Neural progenitor cell (in vitro differentiated cells): ENCODE data around the gene VPS13D. TPM values are rescaled to one million over a fixed set of nuclear protein-coding genes. Genes with fewer than 3 reads are reported as not detected.

ENCODE experiments used
- DNase-seq: peaks from one replicate; pipeline ENCODE4 v3.0.0-alpha.2; 2016; ENCODE audit warnings: low spot score
- H2AFZ ChIP-seq: fragments of 200-600 bp; sonication (generic); replicated peaks from 2 replicates; pipeline ENCODE4 v1.6.1; 2016; ENCODE audit warnings: antibody characterized with exemption
- H3F3A ChIP-seq: fragments of 200-600 bp; sonication (generic); 2 replicates; pipeline ENCODE4 v1.6.1; 2016; ENCODE audit warnings: antibody characterized with exemption, low read depth
- H3K27ac ChIP-seq: fragments of 200-600 bp; sonication (generic); 2 replicates; pipeline ENCODE4 v1.5.1; 2016; ENCODE audit warnings: mild to moderate bottlenecking
- H3K27me3 ChIP-seq: fragments of 200-600 bp; sonication (generic); 2 replicates; pipeline ENCODE4 v1.6.1; 2016; ENCODE audit warnings: mild to moderate bottlenecking, moderate library complexity
- H3K36me3 ChIP-seq: fragments of 200-600 bp; sonication (generic); 2 replicates; pipeline ENCODE4 v1.5.1; 2016
- H3K4me1 ChIP-seq: fragments of 200-600 bp; sonication (generic); 2 replicates; pipeline ENCODE4 v1.6.1; 2016; ENCODE audit warnings: mixed run types
- H3K4me2 ChIP-seq: fragments of 200-600 bp; sonication (generic); 2 replicates; pipeline ENCODE4 v1.6.1; 2016
- H3K4me3 ChIP-seq: fragments of 200-600 bp; sonication (generic); 2 replicates; pipeline ENCODE4 v1.5.1; 2016
- H3K79me2 ChIP-seq: fragments of 200-600 bp; sonication (generic); 2 replicates; pipeline ENCODE4 v1.6.1; 2016; ENCODE audit warnings: low read depth
- H3K9ac ChIP-seq: fragments of 200-600 bp; sonication (generic); 2 replicates; pipeline ENCODE4 v1.6.1; 2016
- H3K9me3 ChIP-seq: fragments of 200-600 bp; sonication (generic); 2 replicates; pipeline ENCODE4 v1.5.1; 2016; ENCODE audit warnings: low read depth
- H4K20me1 ChIP-seq: fragments of 200-600 bp; sonication (generic); 2 replicates; pipeline ENCODE4 v1.6.1; 2016; ENCODE audit warnings: low read depth
- H3K27ac Mint-ChIP-seq: 3 replicates; pipeline ENCODE4 v1.8.0; 2021; ENCODE audit warnings: mixed read lengths
- H3K27me3 Mint-ChIP-seq: 2 replicates; pipeline ENCODE4 v1.8.0; 2022; ENCODE audit warnings: low read depth, mild to moderate bottlenecking, inconsistent platforms, moderate library complexity, mixed read lengths; ENCODE audit not compliant: insufficient read depth
- H3K36me3 Mint-ChIP-seq: 3 replicates; pipeline ENCODE4 v1.8.0; 2021; ENCODE audit warnings: mixed read lengths
- H3K4me1 Mint-ChIP-seq: 3 replicates; pipeline ENCODE4 v1.8.0; 2021; ENCODE audit warnings: mixed read lengths
- H3K4me3 Mint-ChIP-seq: 3 replicates; pipeline ENCODE4 v1.8.0; 2021; ENCODE audit warnings: mild to moderate bottlenecking, moderate library complexity, mixed read lengths
- H3K9me3 Mint-ChIP-seq: 3 replicates; pipeline ENCODE4 v1.8.0; 2020; ENCODE audit warnings: mixed read lengths
- EZH2 ChIP-seq: fragments of 200-600 bp; sonication (generic); IDR thresholded peaks from 2 replicates; pipeline ENCODE4 v1.6.1; 2017; ENCODE audit warnings: antibody characterized with exemption, mild to moderate bottlenecking, moderate library complexity
- EZH2phosphoT487 ChIP-seq: fragments of 200-600 bp; sonication (generic); IDR thresholded peaks from 2 replicates; pipeline ENCODE4 v1.6.1; 2017; ENCODE audit warnings: antibody characterized with exemption
- total RNA-seq: library from RNA; depleted of rRNA; stranded (reverse); fragments of >200 nt; gene quantifications from 2 replicates; pipeline ENCODE4 v1.2.3, GENCODE V29; 2015; ENCODE audit warnings: low replicate concordance
- TF ChIP-seq, protein P1 (sequence below): fragments of 200-600 bp; sonication (generic); IDR thresholded peaks from 2 replicates; pipeline ENCODE4 v1.5.1; 2017; ENCODE audit warnings: antibody characterized with exemption, mild to moderate bottlenecking

VPS13D gene
- total RNA-seq, 1 donor from 2014 or later: 16.4 TPM

- Histone ChIP-seq H4K20me1 (no peaks in the 10 kb centered on the region), H3F3A (no peaks in the 10 kb centered on the region), H3K4me2 (no peak overlapping the region), H2AFZ (no peak overlapping the region), H3K9me3 (no peaks in the 10 kb centered on the region), H3K36me3 (no peaks in the 10 kb centered on the region), H3K27ac (no peak overlapping the region), H3K79me2 (no peaks in the 10 kb centered on the region), H3K4me3 (no peak overlapping the region), H3K4me1 (peaks cover 15% of the 10 kb centered on the region), H3K27me3 (no peaks in the 10 kb centered on the region), H3K9ac (no peak overlapping the region)
- DNase-seq: no peak
- Mint-ChIP-seq H3K27ac (no peak overlapping the region), H3K27me3 (peaks cover 4% of the 10 kb centered on the region), H3K36me3 (peaks cover 6% of the 10 kb centered on the region), H3K4me1 (peaks cover 16% of the 10 kb centered on the region), H3K4me3 (no peak overlapping the region), H3K9me3 (no peaks in the 10 kb centered on the region)
- TF ChIP-seq EZH2phosphoT487: no peak
- TF ChIP-seq, protein P1, sequence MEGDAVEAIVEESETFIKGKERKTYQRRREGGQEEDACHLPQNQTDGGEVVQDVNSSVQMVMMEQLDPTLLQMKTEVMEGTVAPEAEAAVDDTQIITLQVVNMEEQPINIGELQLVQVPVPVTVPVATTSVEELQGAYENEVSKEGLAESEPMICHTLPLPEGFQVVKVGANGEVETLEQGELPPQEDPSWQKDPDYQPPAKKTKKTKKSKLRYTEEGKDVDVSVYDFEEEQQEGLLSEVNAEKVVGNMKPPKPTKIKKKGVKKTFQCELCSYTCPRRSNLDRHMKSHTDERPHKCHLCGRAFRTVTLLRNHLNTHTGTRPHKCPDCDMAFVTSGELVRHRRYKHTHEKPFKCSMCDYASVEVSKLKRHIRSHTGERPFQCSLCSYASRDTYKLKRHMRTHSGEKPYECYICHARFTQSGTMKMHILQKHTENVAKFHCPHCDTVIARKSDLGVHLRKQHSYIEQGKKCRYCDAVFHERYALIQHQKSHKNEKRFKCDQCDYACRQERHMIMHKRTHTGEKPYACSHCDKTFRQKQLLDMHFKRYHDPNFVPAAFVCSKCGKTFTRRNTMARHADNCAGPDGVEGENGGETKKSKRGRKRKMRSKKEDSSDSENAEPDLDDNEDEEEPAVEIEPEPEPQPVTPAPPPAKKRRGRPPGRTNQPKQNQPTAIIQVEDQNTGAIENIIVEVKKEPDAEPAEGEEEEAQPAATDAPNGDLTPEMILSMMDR: no peak
- TF ChIP-seq EZH2: no peak
These were observed 246.1 kb downstream of the VPS13D start for GRCh38 chr1:12475947-12476346.

DNA sequence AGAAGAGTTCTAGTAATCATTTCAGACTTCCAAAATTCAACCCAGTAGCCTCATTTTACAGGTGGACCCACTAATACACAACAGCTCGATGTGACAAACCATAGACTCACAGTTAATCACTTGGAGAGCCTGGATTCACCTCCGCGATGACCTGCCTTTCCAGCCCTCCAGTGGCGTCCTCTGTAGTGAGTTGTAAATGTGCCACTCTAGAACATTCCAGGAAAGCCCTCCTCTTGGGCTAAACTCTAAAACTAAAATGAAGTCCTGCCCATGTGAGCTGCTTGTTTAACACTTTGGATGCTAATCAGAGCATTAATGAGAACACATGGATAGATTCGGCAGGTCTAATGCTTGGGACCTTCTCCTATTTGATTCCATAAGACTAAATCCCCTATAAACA lies 247.5 kb downstream of the VPS13D start:
- H4K20me1 ChIP-seq: no peaks in the 10 kb centered on the region
- Mint-ChIP-seq H3K27ac (no peak overlapping the region), H3K4me1 (peaks cover 18% of the 10 kb centered on the region), H3K4me3 (no peak overlapping the region), H3K36me3 (peaks cover 6% of the 10 kb centered on the region), H3K27me3 (peaks cover 4% of the 10 kb centered on the region), H3K9me3 (no peaks in the 10 kb centered on the region)
- no peak overlapping the region for H3K27ac ChIP-seq
- no peaks in the 10 kb centered on the region for H3K79me2 ChIP-seq
- H3F3A ChIP-seq: no peaks in the 10 kb centered on the region
- no peak for TF ChIP-seq EZH2
- TF ChIP-seq, protein P1: no peak
- no peak for TF ChIP-seq EZH2phosphoT487
- no peaks in the 10 kb centered on the region for H3K9me3 ChIP-seq
- no peak overlapping the region for H3K9ac ChIP-seq
- DNase-seq: no peak
- no peaks in the 10 kb centered on the region for H3K36me3 ChIP-seq
- H3K4me3 ChIP-seq: no peak overlapping the region
- H3K4me2 ChIP-seq: no peak overlapping the region
- no peaks in the 10 kb centered on the region for H3K27me3 ChIP-seq
- H2AFZ ChIP-seq: no peak overlapping the region
- H3K4me1 ChIP-seq: peaks cover 15% of the 10 kb centered on the region

- no peak overlapping the region for H3K27ac ChIP-seq
- peak overlapping the region; percentile 69 for H3K27ac Mint-ChIP-seq
- H3K4me3 Mint-ChIP-seq: no peak overlapping the region
- no peak overlapping the region for H3K4me3 ChIP-seq
- H3K36me3 Mint-ChIP-seq: no peaks in the 10 kb centered on the region
- H3K9ac ChIP-seq: no peak overlapping the region
- TF ChIP-seq EZH2 (no peak), EZH2phosphoT487 (no peak)
- H3K9me3 ChIP-seq: no peaks in the 10 kb centered on the region
- H4K20me1 ChIP-seq: no peaks in the 10 kb centered on the region
- peaks cover 15% of the 10 kb centered on the region for H3K4me1 ChIP-seq
- H3K79me2 ChIP-seq: no peaks in the 10 kb centered on the region
- H3K27me3 ChIP-seq: no peaks in the 10 kb centered on the region
- H3K27me3 Mint-ChIP-seq: peaks cover 4% of the 10 kb centered on the region
- H3K4me2 ChIP-seq: no peak overlapping the region
- no peaks in the 10 kb centered on the region for H3K9me3 Mint-ChIP-seq
- H2AFZ ChIP-seq: no peak overlapping the region
- no peaks in the 10 kb centered on the region for H3K36me3 ChIP-seq
- DNase-seq: peak; percentile 34
- no peaks in the 10 kb centered on the region for H3F3A ChIP-seq
- peaks cover 18% of the 10 kb centered on the region for H3K4me1 Mint-ChIP-seq
These were observed 248.2 kb downstream of the VPS13D start for GRCh38 chr1:12477936-12478611.

- H2AFZ ChIP-seq: no peak overlapping the region
These were observed 248.8 kb downstream of the VPS13D start for GRCh38 chr1:12478612-12478985.

More at GRCh38 chr1:12478612-12478985, 248.8 kb downstream of the VPS13D start:
- H3K36me3 Mint-ChIP-seq: no peaks in the 10 kb centered on the region
- peak overlapping the region; percentile 69 for H3K27ac Mint-ChIP-seq
- no peak overlapping the region for H3K27ac ChIP-seq
- no peaks in the 10 kb centered on the region for H4K20me1 ChIP-seq
- H3F3A ChIP-seq: no peaks in the 10 kb centered on the region
- no peak overlapping the region for H3K4me3 ChIP-seq
- no peak overlapping the region for H3K4me3 Mint-ChIP-seq
- no peak overlapping the region for H3K4me2 ChIP-seq
- no peaks in the 10 kb centered on the region for H3K9me3 ChIP-seq
- H3K27me3 ChIP-seq: no peaks in the 10 kb centered on the region
- TF ChIP-seq EZH2phosphoT487 (no peak), EZH2 (no peak)
- TF ChIP-seq, protein P1: no peak
- no peaks in the 10 kb centered on the region for H3K79me2 ChIP-seq
- H3K4me1 ChIP-seq: peaks cover 15% of the 10 kb centered on the region
- no peaks in the 10 kb centered on the region for H3K9me3 Mint-ChIP-seq
- H3K36me3 ChIP-seq: no peaks in the 10 kb centered on the region
- no peak overlapping the region for H3K9ac ChIP-seq
- H3K4me1 Mint-ChIP-seq: peaks cover 18% of the 10 kb centered on the region
- DNase-seq: no peak
- peaks cover 4% of the 10 kb centered on the region for H3K27me3 Mint-ChIP-seq
